ENCODE measurements around the gene GRIFIN.
"Not testable (repeated sequence)": the region's sequence is repeated elsewhere in the genome, so short reads cannot be mapped to it uniquely, and the experiment has no call there.

The GRIFIN gene

GRCh38 chr7:2465928-2466327 is 10.3 kb downstream of the GRIFIN start:
- intact Hi-C loops (cut with DNase I): no loop called here
- peak in 1 of 10 donors; percentile 33 for DNase-seq

GRCh38 chr7:2462731-2463130 is 13.5 kb downstream of the GRIFIN start:
- no peak for DNase-seq
- intact Hi-C loops (cut with DNase I): no loop called here

GRCh38 chr7:2461268-2462026 is 14.8 kb downstream of the GRIFIN start:
- DNase-seq: no peak
- intact Hi-C loops (cut with DNase I): no loop called here

GRCh38 chr7:2460641-2461040 is 15.6 kb downstream of the GRIFIN start:
- intact Hi-C loops (cut with DNase I): no loop called here
- DNase-seq: peak in 7 of 10 donors; percentile 48 to 92 (median 66)

GRCh38 chr7:2460188-2460587 is 16.0 kb downstream of the GRIFIN start:
- DNase-seq: peak; percentile 34 to 93 (median 71)
- intact Hi-C loops (cut with DNase I): no loop called here

- intact Hi-C loops (cut with DNase I): no loop called here
- DNase-seq: no peak
These were observed 16.5 kb downstream of the GRIFIN start for GRCh38 chr7:2459674-2460073.

GRCh38 chr7:2453849-2454248 is 22.3 kb downstream of the GRIFIN start:
- DNase-seq: peak in 2 of 10 donors; percentile 2 to 3
- intact Hi-C loops (cut with DNase I): not testable (repeated sequence)

GRCh38 chr7:2452643-2453270 is 23.4 kb downstream of the GRIFIN start:
- DNase-seq: peak in 2 of 10 donors; percentile 52 to 63
- intact Hi-C loops (cut with DNase I): no loop called here

GRCh38 chr7:2452074-2452507 is 24.1 kb downstream of the GRIFIN start:
- peak in 2 of 10 donors; percentile 66 to 68 for DNase-seq
- intact Hi-C loops (cut with DNase I): no loop called here

- intact Hi-C loops (cut with DNase I): no loop called here
- DNase-seq: peak; percentile 64 to 96 (median 84)
These were observed 24.8 kb downstream of the GRIFIN start for GRCh38 chr7:2451171-2452073.

- intact Hi-C loops (cut with DNase I): no loop called here
- peak in 1 of 10 donors; percentile 73 for DNase-seq
These were observed 25.7 kb downstream of the GRIFIN start for GRCh38 chr7:2450198-2451107.

- no peak for DNase-seq
- intact Hi-C loops (cut with DNase I): loop anchor here (10.0 kb wide), 1 partner anchor 238 kb away; the partner anchor contains the start of gene AMZ1
These were observed 29.5 kb downstream of the GRIFIN start for GRCh38 chr7:2446676-2447075.

- peak in 3 of 10 donors; percentile 42 to 88 (median 45) for DNase-seq
These were observed 30.2 kb downstream of the GRIFIN start for GRCh38 chr7:2445898-2446555.

GRCh38 chr7:2445047-2445446 is 31.2 kb downstream of the GRIFIN start:
- intact Hi-C loops (cut with DNase I): loop anchor here (10.0 kb wide), 1 partner anchor 240 kb away; the partner anchor contains the start of gene AMZ1
- DNase-seq: no peak

More at GRCh38 chr7:2445898-2446555, 30.2 kb downstream of the GRIFIN start:
- intact Hi-C loops (cut with DNase I): loop anchor here (10.0 kb wide), 1 partner anchor 239 kb away; the partner anchor contains the start of gene AMZ1

- intact Hi-C loops (cut with DNase I): loop anchor here (10.0 kb wide), 1 partner anchor 240 kb away; the partner anchor contains the start of gene AMZ1
- peak in 3 of 10 donors; percentile 23 to 28 (median 27) for DNase-seq
These were observed 31.7 kb downstream of the GRIFIN start for GRCh38 chr7:2444476-2444875.

- intact Hi-C loops (cut with DNase I): loop anchor here (10.0 kb wide), 1 partner anchor 241 kb away; the partner anchor contains the start of gene AMZ1
- no peak for DNase-seq
These were observed 32.7 kb downstream of the GRIFIN start for GRCh38 chr7:2443491-2443890.

GRCh38 chr7:2441430-2442058 is 34.7 kb downstream of the GRIFIN start:
- intact Hi-C loops (cut with DNase I): loop anchor here (1.0 to 10.0 kb wide), 2 partner anchors 22 to 243 kb away; partner anchors contain the start of gene AMZ1

More at GRCh38 chr7:2441430-2442058, 34.7 kb downstream of the GRIFIN start:
- DNase-seq: peak in 1 of 10 donors; percentile 11

Data from posterior cingulate gyrus (tissue), 11 donors.